Measurements from ENCODE around the gene NDNF. TPM values are rescaled to one million over a fixed set of nuclear protein-coding genes. Genes with fewer than 3 reads are reported as not detected.

NDNF gene
- total and polyA plus RNA-seq, 9 of the 15 experiments (the other 6 are each of a cell fraction or from before 2014, with no cell fraction given) = not detected

- ChIA-PET CTCF (ENCODE audit: low intra/inter-chr PET ratio) (no interaction called here), POLR2A (no interaction called here)
- no TSS peak for BruUV-seq (replicated peaks)
Observed at GRCh38 chr4:120991885-120992284, 80.5 kb downstream of the NDNF start.

GRCh38 chr4:120990246-120990645, 82.1 kb downstream of the NDNF start:
- ATAC-seq (no peak), DNase-seq (ENCODE audit: extremely low read depth in 1 of 4, low spot score in 3 of 4) (no peak), FAIRE-seq (no peak)
- no peaks in the 10 kb centered on the region for H4K20me1 ChIP-seq (replicated peaks; ENCODE audit: control insufficient read depth, insufficient read depth, low read length)
- no TSS peak for BruUV-seq (replicated peaks)
- no peak overlapping the region for H3K9ac ChIP-seq (ENCODE audit: insufficient read depth in 1 of 2, low read depth in 2 of 2, low read length in 2 of 2)
- no peak overlapping the region for H2AFZ ChIP-seq (ENCODE audit: low read depth, low read length)
- H3K27me3 ChIP-seq (ENCODE audit: control insufficient read depth in 2 of 2, insufficient read depth in 2 of 2, low read length in 2 of 2) = no peaks in the 10 kb centered on the region
- no peak overlapping the region for H3K27ac ChIP-seq (ENCODE audit: extremely low read depth, low read depth, low read length)
- H3K9me1 ChIP-seq (ENCODE audit: control insufficient read depth, insufficient read depth, low read length) = no peaks in the 10 kb centered on the region
- intact Hi-C loops (cut with micrococcal nuclease) = no loop called here
- no peaks in the 10 kb centered on the region for H3K79me2 ChIP-seq (ENCODE audit: control insufficient read depth, insufficient read depth, low read length)
- POLR2A ChIA-PET = interaction anchor here (0.7 kb wide), 1 partner anchor 742 kb away, joined by 3 read pairs; no protein-coding TSS in a partner anchor
- H3K4me2 ChIP-seq (ENCODE audit: insufficient read depth, low read length) = no peak overlapping the region
- WGBS (ENCODE audit: insufficient coverage, low coverage, missing lambda C conversion rate) = 5% methylated on average over 2 of the region's 2 CpGs
- no peaks in the 10 kb centered on the region for H3K4me1 ChIP-seq (replicated peaks in 1 of 2; ENCODE audit: control insufficient read depth in 2 of 2, insufficient read depth in 2 of 2, low read length in 2 of 2)
- H3K36me3 ChIP-seq (ENCODE audit: control insufficient read depth, insufficient read depth, low read length) = no peaks in the 10 kb centered on the region
- CTCF ChIA-PET (ENCODE audit: low intra/inter-chr PET ratio) = no interaction called here
- H3K4me3 ChIP-seq = no peak overlapping the region
- 0 out of 2 replicates have a peak, but pooled peaks cover 2% of the 10 kb centered on the region for H3K9me3 ChIP-seq (replicated peaks; ENCODE audit: control insufficient read depth, insufficient read depth, low read depth, low read length)
- in situ Hi-C loops (cut with MboI) = no loop called here
- TF ChIP-seq HNRNPK (IDR thresholded peaks at IDR 0.05; ENCODE audit: low read depth, low read length, poor library complexity, severe bottlenecking) = no peak
- no peak for TF ChIP-seq ZNF699 (CRISPR knock-in tag; IDR thresholded peaks at IDR 0.05; ENCODE audit: insufficient replicate concordance)
- TF ChIP-seq ZFP1 (CRISPR knock-in tag; IDR thresholded peaks at IDR 0.05) = no peak
- TF ChIP-seq POLR2AphosphoS2 (IDR thresholded peaks at IDR 0.05; ENCODE audit: low read length) = no peak
- TF ChIP-seq ZKSCAN1 (IDR thresholded peaks at IDR 0.05; ENCODE audit: low read depth, low read length) = no peak
- TF ChIP-seq FOXK2 (conservative IDR thresholded peaks at IDR 0.05 in 1 of 2, IDR thresholded peaks at IDR 0.05 in 1 of 2; ENCODE audit: low read depth in 2 of 2) = no peak
- no peak for TF ChIP-seq PATZ1 (CRISPR knock-in tag; IDR thresholded peaks at IDR 0.05; ENCODE audit: borderline replicate concordance)

More at GRCh38 chr4:120991885-120992284, 80.5 kb downstream of the NDNF start:
- no peak for ATAC-seq
- Histone ChIP-seq H3K4me3 (no peak overlapping the region), H3K9me3 (replicated peaks; ENCODE audit: control insufficient read depth, insufficient read depth, low read depth, low read length) (0 out of 2 replicates have a peak, but pooled peaks cover 2% of the 10 kb centered on the region), H2AFZ (ENCODE audit: low read depth, low read length) (no peak overlapping the region), H3K36me3 (ENCODE audit: control insufficient read depth, insufficient read depth, low read length) (no peaks in the 10 kb centered on the region), H3K79me2 (ENCODE audit: control insufficient read depth, insufficient read depth, low read length) (no peaks in the 10 kb centered on the region), H3K9me1 (ENCODE audit: control insufficient read depth, insufficient read depth, low read length) (no peaks in the 10 kb centered on the region), H3K9ac (ENCODE audit: insufficient read depth in 1 of 2, low read depth in 2 of 2, low read length in 2 of 2) (no peak overlapping the region), H3K4me2 (ENCODE audit: insufficient read depth, low read length) (no peak overlapping the region), H4K20me1 (replicated peaks; ENCODE audit: control insufficient read depth, insufficient read depth, low read length) (no peaks in the 10 kb centered on the region), H3K27ac (ENCODE audit: extremely low read depth, low read depth, low read length) (no peak overlapping the region), H3K4me1 (replicated peaks in 1 of 2; ENCODE audit: control insufficient read depth in 2 of 2, insufficient read depth in 2 of 2, low read length in 2 of 2) (no peaks in the 10 kb centered on the region), H3K27me3 (ENCODE audit: control insufficient read depth in 2 of 2, insufficient read depth in 2 of 2, low read length in 2 of 2) (no peaks in the 10 kb centered on the region)
- in situ Hi-C loops (cut with MboI) = no loop called here
- DNase-seq (ENCODE audit: extremely low read depth in 1 of 4, low spot score in 3 of 4) = no peak
- 0% methylated on average over 2 of the region's 2 CpGs for WGBS (ENCODE audit: insufficient coverage, low coverage, missing lambda C conversion rate)
- intact Hi-C loops (cut with micrococcal nuclease) = no loop called here
- no peak for FAIRE-seq
- TF ChIP-seq CXXC5 (CRISPR knock-in tag; IDR thresholded peaks at IDR 0.05) = no peak
- TF ChIP-seq, protein P1, sequence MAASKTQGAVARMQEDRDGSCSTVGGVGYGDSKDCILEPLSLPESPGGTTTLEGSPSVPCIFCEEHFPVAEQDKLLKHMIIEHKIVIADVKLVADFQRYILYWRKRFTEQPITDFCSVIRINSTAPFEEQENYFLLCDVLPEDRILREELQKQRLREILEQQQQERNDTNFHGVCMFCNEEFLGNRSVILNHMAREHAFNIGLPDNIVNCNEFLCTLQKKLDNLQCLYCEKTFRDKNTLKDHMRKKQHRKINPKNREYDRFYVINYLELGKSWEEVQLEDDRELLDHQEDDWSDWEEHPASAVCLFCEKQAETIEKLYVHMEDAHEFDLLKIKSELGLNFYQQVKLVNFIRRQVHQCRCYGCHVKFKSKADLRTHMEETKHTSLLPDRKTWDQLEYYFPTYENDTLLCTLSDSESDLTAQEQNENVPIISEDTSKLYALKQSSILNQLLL (CRISPR knock-in tag; IDR thresholded peaks at IDR 0.05; ENCODE audit: borderline replicate concordance) = no peak
- no peak for TF ChIP-seq POLR2AphosphoS5 (IDR thresholded peaks at IDR 0.05; ENCODE audit: control insufficient read depth, insufficient read depth, low read depth, low read length)
- no peak for TF ChIP-seq KLF10 (CRISPR knock-in tag; IDR thresholded peaks at IDR 0.05)
- TF ChIP-seq ZNF766 (CRISPR knock-in tag; conservative IDR thresholded peaks at IDR 0.05) = no peak
- TF ChIP-seq SLC30A9 (CRISPR knock-in tag; IDR thresholded peaks at IDR 0.05) = no peak

All from K562 (cell line).